MCF 10A (cell line): ENCODE measurements around the gene MED12L. TPM values are rescaled to one million over a fixed set of nuclear protein-coding genes. Genes with fewer than 3 reads are reported as not detected.

Experiments
- BruUV-seq: library from RNA; stranded (reverse); fragments of 400-500 nt; replicated peaks from 2 replicates; lab custom pipeline; 2021; lab: Mats Ljungman, UMichigan
- CTCF ChIA-PET: fragments of 300-600 bp; sonication (Branson Sonifier 250); formaldehyde crosslinking; extraction: SDS; loops from one replicate; lab custom pipeline; 2021; ENCODE audit warnings: antibody characterized with exemption, inconsistent platforms; lab: Yijun Ruan, JAX
- POLR2A ChIA-PET: fragments of 300-600, 350-650 bp; sonication (Branson Sonifier 250); formaldehyde crosslinking; extraction: SDS; loops from one replicate; lab custom pipeline; 2020; ENCODE audit warnings: antibody characterized with exemption, inconsistent platforms; lab: Yijun Ruan, JAX
- DNase-seq: peaks from one replicate; pipeline ENCODE4 v3.0.0-alpha.2; 2018; ENCODE audit not compliant: unreplicated experiment
- H3K27ac Mint-ChIP-seq: one replicate; pipeline ENCODE4 v1.8.0; 2022; ENCODE audit warnings: mild to moderate bottlenecking, low read depth, mixed read lengths; ENCODE audit not compliant: unreplicated experiment
- H3K27me3 Mint-ChIP-seq: one replicate; pipeline ENCODE4 v1.8.0; 2022; ENCODE audit warnings: mixed read lengths; ENCODE audit not compliant: insufficient read depth, unreplicated experiment
- H3K36me3 Mint-ChIP-seq: one replicate; pipeline ENCODE4 v1.8.0; 2022; ENCODE audit warnings: mild to moderate bottlenecking, moderate library complexity, mixed read lengths; ENCODE audit not compliant: insufficient read depth, unreplicated experiment
- H3K4me1 Mint-ChIP-seq: one replicate; pipeline ENCODE4 v1.8.0; 2022; ENCODE audit warnings: mixed read lengths; ENCODE audit not compliant: insufficient read depth, unreplicated experiment
- H3K4me3 Mint-ChIP-seq: one replicate; pipeline ENCODE4 v1.8.0; 2022; ENCODE audit warnings: mild to moderate bottlenecking, moderate library complexity, mixed read lengths; ENCODE audit not compliant: unreplicated experiment
- H3K9me3 Mint-ChIP-seq: one replicate; pipeline ENCODE4 v1.8.0; 2022; ENCODE audit warnings: mixed read lengths; ENCODE audit not compliant: unreplicated experiment
- CTCF ChIP-seq: fragments of 200-600 bp; IDR thresholded peaks from one replicate; pipeline ENCODE4 v1.8.0; 2022; ENCODE audit warnings: antibody characterized with exemption, mild to moderate bottlenecking; ENCODE audit not compliant: unreplicated experiment
- intact Hi-C: fragments of 100-400 bp; cut with micrococcal nuclease; formaldehyde crosslinking; loops from 2 replicates; pipeline ENCODE4 v1.14.1; 2022
- total RNA-seq: library from RNA; stranded (reverse); gene quantifications from 2 replicates; pipeline ENCODE4 v1.2.3, GENCODE V29; 2022

Gene MED12L
- total RNA-seq, 1 experiment from 2014 or later, result 0.47 TPM

- no peak overlapping the region for H3K4me3 Mint-ChIP-seq
- ChIA-PET POLR2A (no interaction called here), CTCF (interaction anchor here (0.7 to 3.7 kb wide), 5 partner anchors 60 to 314 kb away, joined by 3 to 94 read pairs (median 43); partner anchors contain the start of gene P2RY14)
- H3K4me1 Mint-ChIP-seq, result no peaks in the 10 kb centered on the region
- BruUV-seq, result no TSS peak
- DNase-seq, result no peak
- no peaks in the 10 kb centered on the region for H3K27me3 Mint-ChIP-seq
- no peak for TF ChIP-seq CTCF
- intact Hi-C loops, result loop anchor here (5.0 kb wide), 2 partner anchors 671 to 751 kb away; no protein-coding TSS in a partner anchor
- H3K9me3 Mint-ChIP-seq, result no peaks in the 10 kb centered on the region
- no peak overlapping the region for H3K27ac Mint-ChIP-seq
- no peaks in the 10 kb centered on the region for H3K36me3 Mint-ChIP-seq
Measured at GRCh38 chr3:151166161-151166560, 80.7 kb downstream of the MED12L start.

GRCh38 chr3:151168269-151169094, 83.0 kb downstream of the MED12L start:
- no peaks in the 10 kb centered on the region for H3K36me3 Mint-ChIP-seq
- H3K27me3 Mint-ChIP-seq, result no peaks in the 10 kb centered on the region
- POLR2A ChIA-PET, result interaction anchor here (0.7 to 1.3 kb wide), 4 partner anchors 57 to 121 kb away, joined by 3 to 6 read pairs (median 4); no protein-coding TSS in a partner anchor
- no peaks in the 10 kb centered on the region for H3K4me1 Mint-ChIP-seq
- DNase-seq, result peak; percentile 82
- TF ChIP-seq CTCF, result peak; percentile 88
- no TSS peak for BruUV-seq
- intact Hi-C loops, result loop anchor here (1.0 to 5.0 kb wide), 4 partner anchors 59 to 749 kb away; no protein-coding TSS in a partner anchor
- no peaks in the 10 kb centered on the region for H3K9me3 Mint-ChIP-seq
- no peak overlapping the region for H3K4me3 Mint-ChIP-seq
- H3K27ac Mint-ChIP-seq, result no peak overlapping the region
- CTCF ChIA-PET, result interaction anchor here (0.6 to 3.7 kb wide), 59 partner anchors 9 to 744 kb away, joined by 3 to 94 read pairs (median 5); partner anchors contain the start of gene P2RY14

DNA sequence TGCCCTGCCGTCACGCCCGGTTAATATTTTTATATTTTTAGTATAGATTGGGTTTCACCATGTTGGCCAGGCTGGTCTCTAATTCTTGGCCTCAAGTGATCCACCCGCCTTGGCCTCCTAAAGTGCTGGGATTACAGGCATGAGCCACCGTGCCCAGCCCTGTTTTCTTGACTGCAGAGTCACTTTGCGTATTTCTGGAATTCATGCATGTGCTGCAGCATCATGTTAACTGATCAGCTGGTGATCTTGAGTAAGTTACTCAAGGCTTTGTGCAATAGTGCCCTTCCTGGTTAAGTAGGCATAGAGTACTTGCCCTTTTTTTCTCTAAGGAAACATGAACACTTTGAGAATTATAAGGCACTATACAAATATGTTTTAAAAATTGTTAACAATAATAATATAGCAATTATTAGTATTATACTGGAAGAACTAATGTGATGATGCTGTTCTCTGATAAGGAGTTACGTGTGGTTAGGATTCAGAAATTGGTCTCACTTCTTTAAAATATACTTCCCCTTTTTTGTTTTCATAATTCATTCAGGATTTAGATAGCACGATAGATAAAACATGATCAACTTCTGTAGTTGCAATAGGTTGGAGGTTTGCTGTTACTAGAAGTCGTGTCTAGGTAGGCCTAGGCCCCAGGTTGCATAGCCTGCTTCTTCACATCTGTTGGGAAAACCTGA, 83.9 kb downstream of the MED12L start:
- POLR2A ChIA-PET, result no interaction called here
- no peaks in the 10 kb centered on the region for H3K27me3 Mint-ChIP-seq
- no peaks in the 10 kb centered on the region for H3K9me3 Mint-ChIP-seq
- CTCF ChIA-PET, result interaction anchor here (0.6 to 3.7 kb wide), 22 partner anchors 9 to 359 kb away, joined by 3 to 94 read pairs (median 6); partner anchors contain the start of gene P2RY14
- BruUV-seq, result no TSS peak
- no peak overlapping the region for H3K27ac Mint-ChIP-seq
- no peak overlapping the region for H3K4me3 Mint-ChIP-seq
- H3K36me3 Mint-ChIP-seq, result no peaks in the 10 kb centered on the region
- TF ChIP-seq CTCF, result no peak
- no peak for DNase-seq
- no peaks in the 10 kb centered on the region for H3K4me1 Mint-ChIP-seq
- intact Hi-C loops, result loop anchor here (5.0 kb wide), 2 partner anchors 668 to 748 kb away; no protein-coding TSS in a partner anchor
